ENCODE data around the gene IER2.

GRCh38 chr19:13169769-13170168 is 19.6 kb downstream of the IER2 start:
- TF ChIP-seq CTCF (IDR thresholded peaks at IDR 0.05) (no peak), EZH2 (IDR thresholded peaks at IDR 0.05) (no peak)
